ENCODE data around the gene S100A9. TPM values are rescaled to one million over a fixed set of nuclear protein-coding genes. Genes with fewer than 3 reads are reported as not detected.

Gene S100A9
- total RNA-seq, 1 experiment from 2014 or later: 0.59 TPM

- TF ChIP-seq ELF1 (IDR thresholded peaks at IDR 0.05; ENCODE audit: borderline replicate concordance, low read depth) (no peak), RAD21 (IDR thresholded peaks at IDR 0.05; ENCODE audit: low read depth) (no peak)
- CTCF ChIA-PET: no interaction called here
- no peaks in the 10 kb centered on the region for H3K36me3 ChIP-seq (ENCODE audit: control insufficient read depth in 1 of 2, insufficient read depth in 2 of 2, low read length in 2 of 2)
- intact Hi-C loops (cut with micrococcal nuclease): no loop called here
- no peak overlapping the region for H3K4me2 ChIP-seq (ENCODE audit: low read length)
- DNase-seq (ENCODE audit: low read depth, low spot score) (no peak), ATAC-seq (no peak)
- no TSS peak for BruUV-seq (replicated peaks)
- H3K27me3 ChIP-seq (ENCODE audit: insufficient read depth, low read length): peaks cover 27% of the 10 kb centered on the region
- no peaks in the 10 kb centered on the region for H3K79me2 ChIP-seq (ENCODE audit: insufficient read depth, low read length)
- no peak overlapping the region for H3K9ac ChIP-seq (ENCODE audit: low read length)
- H4K20me1 ChIP-seq (ENCODE audit: insufficient read depth): no peaks in the 10 kb centered on the region
- no peak overlapping the region for H3K4me3 ChIP-seq (replicated peaks in 1 of 2; ENCODE audit: low read depth in 1 of 2, low read length in 2 of 2)
- POLR2A ChIA-PET: no interaction called here
- no peaks in the 10 kb centered on the region for H3K9me3 ChIP-seq (ENCODE audit: control insufficient read depth in 1 of 2, insufficient read depth in 1 of 2, low read depth in 1 of 2, low read length in 2 of 2)
- RAD21 ChIA-PET (ENCODE audit: low non-redundant PET in 1 of 2, low total read pairs in 2 of 2, uncharacterized antibody in 2 of 2, unreplicated experiment in 2 of 2): no interaction called here
- H2AFZ ChIP-seq (ENCODE audit: low read depth, low read length, poor library complexity, severe bottlenecking): no peak overlapping the region
- no peak overlapping the region for H3K27ac ChIP-seq (ENCODE audit: low read depth, low read length)
- no peaks in the 10 kb centered on the region for H3K9me2 ChIP-seq (ENCODE audit: insufficient read depth)
- H3K4me1 ChIP-seq (ENCODE audit: control insufficient read depth in 1 of 2, insufficient read depth in 2 of 2, low read length in 2 of 2): no peaks in the 10 kb centered on the region
Observed at GRCh38 chr1:153340356-153340755, 17.3 kb upstream of the S100A9 start.

- ATAC-seq (no peak), DNase-seq (ENCODE audit: low read depth, low spot score) (no peak)
- intact Hi-C loops (cut with micrococcal nuclease): no loop called here
- H3K9me3 ChIP-seq (ENCODE audit: control insufficient read depth in 1 of 2, insufficient read depth in 1 of 2, low read depth in 1 of 2, low read length in 2 of 2): no peaks in the 10 kb centered on the region
- CTCF ChIA-PET: no interaction called here
- no peaks in the 10 kb centered on the region for H3K9me2 ChIP-seq (ENCODE audit: insufficient read depth)
- H3K9ac ChIP-seq (ENCODE audit: low read length): no peak overlapping the region
- no peak overlapping the region for H3K27ac ChIP-seq (ENCODE audit: low read depth, low read length)
- no peaks in the 10 kb centered on the region for H3K79me2 ChIP-seq (ENCODE audit: insufficient read depth, low read length)
- no peak overlapping the region for H3K4me3 ChIP-seq (replicated peaks in 1 of 2; ENCODE audit: low read depth in 1 of 2, low read length in 2 of 2)
- no TSS peak for BruUV-seq (replicated peaks)
- no peak overlapping the region for H2AFZ ChIP-seq (ENCODE audit: low read depth, low read length, poor library complexity, severe bottlenecking)
- no peaks in the 10 kb centered on the region for H3K4me1 ChIP-seq (ENCODE audit: control insufficient read depth in 1 of 2, insufficient read depth in 2 of 2, low read length in 2 of 2)
- H3K36me3 ChIP-seq (ENCODE audit: control insufficient read depth in 1 of 2, insufficient read depth in 2 of 2, low read length in 2 of 2): no peaks in the 10 kb centered on the region
- RAD21 ChIA-PET (ENCODE audit: low non-redundant PET in 1 of 2, low total read pairs in 2 of 2, uncharacterized antibody in 2 of 2, unreplicated experiment in 2 of 2): no interaction called here
- POLR2A ChIA-PET: no interaction called here
- no peak overlapping the region for H3K4me2 ChIP-seq (ENCODE audit: low read length)
- H3K27me3 ChIP-seq (ENCODE audit: insufficient read depth, low read length): peaks cover 36% of the 10 kb centered on the region
- TF ChIP-seq SP1 (IDR thresholded peaks at IDR 0.05; ENCODE audit: low read depth) (no peak), POLR2A (IDR thresholded peaks at IDR 0.05; ENCODE audit: borderline replicate concordance, extremely low read depth, insufficient read depth, insufficient read length) (no peak)
- H4K20me1 ChIP-seq (ENCODE audit: insufficient read depth): no peaks in the 10 kb centered on the region
Observed at GRCh38 chr1:153341431-153341934, 16.2 kb upstream of the S100A9 start.

GRCh38 chr1:153342178-153342577, 15.5 kb upstream of the S100A9 start:
- BruUV-seq (replicated peaks): no TSS peak
- no peaks in the 10 kb centered on the region for H3K79me2 ChIP-seq (ENCODE audit: insufficient read depth, low read length)
- H3K9me2 ChIP-seq (ENCODE audit: insufficient read depth): no peaks in the 10 kb centered on the region
- no peak overlapping the region for H3K27ac ChIP-seq (ENCODE audit: low read depth, low read length)
- H3K36me3 ChIP-seq (ENCODE audit: control insufficient read depth in 1 of 2, insufficient read depth in 2 of 2, low read length in 2 of 2): no peaks in the 10 kb centered on the region
- no peak overlapping the region for H3K9ac ChIP-seq (ENCODE audit: low read length)
- H3K4me3 ChIP-seq (replicated peaks in 1 of 2; ENCODE audit: low read depth in 1 of 2, low read length in 2 of 2): no peak overlapping the region
- no peak overlapping the region for H2AFZ ChIP-seq (ENCODE audit: low read depth, low read length, poor library complexity, severe bottlenecking)
- ATAC-seq: no peak
- CTCF ChIA-PET: interaction anchor here (1.6 kb wide), 1 partner anchor 11 kb away, joined by 6 read pairs; no protein-coding TSS in a partner anchor
- POLR2A ChIA-PET: no interaction called here
- H3K9me3 ChIP-seq (ENCODE audit: control insufficient read depth in 1 of 2, insufficient read depth in 1 of 2, low read depth in 1 of 2, low read length in 2 of 2): no peaks in the 10 kb centered on the region
- no peak for TF ChIP-seq EZH2 (IDR thresholded peaks at IDR 0.05)
- no peak for TF ChIP-seq EZH2phosphoT487 (IDR thresholded peaks at IDR 0.05; ENCODE audit: borderline replicate concordance)
- TF ChIP-seq ZNF274 (IDR thresholded peaks at IDR 0.05; ENCODE audit: low read depth, low read length): no peak
- no peak for TF ChIP-seq POLR2AphosphoS5 (IDR thresholded peaks at IDR 0.05; ENCODE audit: low read depth, low read length)
- TF ChIP-seq RAD21 (IDR thresholded peaks at IDR 0.05; ENCODE audit: low read depth): no peak
- no peak for TF ChIP-seq ZBTB33 (IDR thresholded peaks at IDR 0.05; ENCODE audit: extremely low read depth, insufficient replicate concordance, low read length)
- no peak for TF ChIP-seq EGR1 (IDR thresholded peaks at IDR 0.05; ENCODE audit: low read depth)
- no peaks in the 10 kb centered on the region for H3K4me1 ChIP-seq (ENCODE audit: control insufficient read depth in 1 of 2, insufficient read depth in 2 of 2, low read length in 2 of 2)
- H4K20me1 ChIP-seq (ENCODE audit: insufficient read depth): no peaks in the 10 kb centered on the region
- no peak for DNase-seq (ENCODE audit: low read depth, low spot score)
- RAD21 ChIA-PET (ENCODE audit: low non-redundant PET in 1 of 2, low total read pairs in 2 of 2, uncharacterized antibody in 2 of 2, unreplicated experiment in 2 of 2): no interaction called here
- peaks cover 43% of the 10 kb centered on the region for H3K27me3 ChIP-seq (ENCODE audit: insufficient read depth, low read length)
- no peak overlapping the region for H3K4me2 ChIP-seq (ENCODE audit: low read length)
- intact Hi-C loops (cut with micrococcal nuclease): no loop called here
